Esophagus squamous epithelium (tissue), 5 donors: ENCODE data around the gene INTS15. TPM values are rescaled to one million over a fixed set of nuclear protein-coding genes. Genes with fewer than 3 reads are reported as not detected.
"Not testable (repeated sequence)": the region's sequence is repeated elsewhere in the genome, so short reads cannot be mapped to it uniquely, and the experiment has no call there.

Source experiments
- DNase-seq: peaks from one replicate; lab custom pipeline; 2025; lab: John Stamatoyannopoulos, UW
- H3K27ac ChIP-seq, 4 donors: fragments of 200-600 bp; sonication (generic); one replicate each; pipeline ENCODE4 v1.5.1; 2016 to 2019; ENCODE audit warnings: mild to moderate bottlenecking in 1 of 4
- H3K27me3 ChIP-seq, 4 donors: fragments of 200-600 bp; sonication (generic); 1 replicate in 3 of 4; 2 replicates in 1 of 4; pipeline versions ENCODE4 v1.5.1 to v1.6.0; 2017 to 2021; ENCODE audit warnings: antibody characterized with exemption in 1 of 4
- H3K36me3 ChIP-seq, 3 donors: fragments of 200-600 bp; sonication (generic); one replicate each; pipeline ENCODE4 v1.5.1; 2016 to 2019
- H3K4me1 ChIP-seq, 3 donors: fragments of 200-600 bp; sonication (generic); one replicate each; pipeline ENCODE4 v1.5.1; 2017 to 2019
- H3K4me3 ChIP-seq, 4 donors: fragments of 200-600 bp; sonication (generic); 1 replicate in 3 of 4; 2 replicates in 1 of 4; pipeline ENCODE4 v1.5.1; 2016 to 2019; ENCODE audit warnings: mild to moderate bottlenecking in 2 of 4, moderate library complexity in 1 of 4
- H3K9me3 ChIP-seq, 3 donors: fragments of 200-600 bp; sonication (generic); one replicate each; pipeline ENCODE4 v1.5.1; 2016 to 2019
- POLR2A ChIP-seq, 4 donors: fragments of 450-650 bp; IDR thresholded peaks; one replicate each; pipeline ENCODE4 v1.6.1; 2017; ENCODE audit warnings: antibody characterized with exemption in 4 of 4, mild to moderate bottlenecking in 4 of 4, moderate library complexity in 3 of 4
- whole genome bisulfite sequencing, 2 donors: methylation state at CpG; one replicate each; pipeline ENCODE4 v1.1.5; 2018; 5-methylcytosine and 5-hydroxymethylcytosine counted together
- intact Hi-C: fragments of 100-400 bp; cut with DNase I; formaldehyde crosslinking; loops from one replicate; pipeline ENCODE4 v1.15.0; 2022
- total RNA-seq, 4 donors: library from RNA; depleted of rRNA; stranded (reverse); fragments of >200 nt; gene quantifications; one replicate each; pipeline ENCODE4 v1.1.0, GENCODE V29; 2016
- TF ChIP-seq, protein P1 (sequence below), 6 experiments: fragments of 450-650 bp in 4 of 6; fragments of 200-600 bp in 2 of 6; sonication (generic) in 2 of 6; IDR thresholded peaks; one replicate each; pipeline ENCODE4 v1.5.1; 2016 to 2019; ENCODE audit warnings: antibody characterized with exemption in 6 of 6, mild to moderate bottlenecking in 4 of 6, moderate library complexity in 4 of 6
- donor health status: DM: yes; HTN: yes; CAD: no.

INTS15 gene
- total RNA-seq, 4 donors from 2014 or later: 9.2 to 21.9 (median 14.8) TPM

DNA sequence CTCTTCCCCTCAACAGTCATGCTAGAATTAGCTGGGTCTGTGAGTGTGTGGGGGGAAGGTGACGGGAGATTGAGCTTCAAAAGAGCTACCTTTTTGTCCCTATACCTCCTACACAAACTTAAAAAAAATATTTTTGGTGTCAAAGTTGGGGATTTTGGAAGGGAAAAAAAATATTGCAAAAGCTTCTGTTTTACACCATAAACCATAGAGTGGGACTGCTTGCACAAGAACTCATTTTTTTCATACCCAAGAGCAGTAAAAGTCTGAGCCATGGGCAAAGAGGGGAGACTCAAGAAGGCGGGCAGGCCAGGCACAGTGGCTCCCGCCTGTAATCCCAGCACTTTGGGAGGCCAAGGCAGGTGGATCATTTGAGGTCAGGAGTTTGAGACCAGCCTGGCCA is 21.9 kb upstream of the INTS15 start:
- TF ChIP-seq, protein P1, sequence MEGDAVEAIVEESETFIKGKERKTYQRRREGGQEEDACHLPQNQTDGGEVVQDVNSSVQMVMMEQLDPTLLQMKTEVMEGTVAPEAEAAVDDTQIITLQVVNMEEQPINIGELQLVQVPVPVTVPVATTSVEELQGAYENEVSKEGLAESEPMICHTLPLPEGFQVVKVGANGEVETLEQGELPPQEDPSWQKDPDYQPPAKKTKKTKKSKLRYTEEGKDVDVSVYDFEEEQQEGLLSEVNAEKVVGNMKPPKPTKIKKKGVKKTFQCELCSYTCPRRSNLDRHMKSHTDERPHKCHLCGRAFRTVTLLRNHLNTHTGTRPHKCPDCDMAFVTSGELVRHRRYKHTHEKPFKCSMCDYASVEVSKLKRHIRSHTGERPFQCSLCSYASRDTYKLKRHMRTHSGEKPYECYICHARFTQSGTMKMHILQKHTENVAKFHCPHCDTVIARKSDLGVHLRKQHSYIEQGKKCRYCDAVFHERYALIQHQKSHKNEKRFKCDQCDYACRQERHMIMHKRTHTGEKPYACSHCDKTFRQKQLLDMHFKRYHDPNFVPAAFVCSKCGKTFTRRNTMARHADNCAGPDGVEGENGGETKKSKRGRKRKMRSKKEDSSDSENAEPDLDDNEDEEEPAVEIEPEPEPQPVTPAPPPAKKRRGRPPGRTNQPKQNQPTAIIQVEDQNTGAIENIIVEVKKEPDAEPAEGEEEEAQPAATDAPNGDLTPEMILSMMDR (IDR thresholded peaks at IDR 0.05): no peak
- no peak for TF ChIP-seq POLR2A (IDR thresholded peaks at IDR 0.05)
- H3K4me3 ChIP-seq: no peak overlapping the region
- WGBS, 2 donors: 65 to 87% methylated on average over 2 to 3 of the region's 3 CpGs
- peaks cover 0 to 10% (median 0%) of the 10 kb centered on the region in 4 donors for H3K27me3 ChIP-seq
- intact Hi-C loops: no loop called here
- DNase-seq: no peak
- H3K36me3 ChIP-seq: no peaks in the 10 kb centered on the region
- no peak overlapping the region for H3K27ac ChIP-seq
- H3K9me3 ChIP-seq: no peaks in the 10 kb centered on the region
- H3K4me1 ChIP-seq: no peaks in the 10 kb centered on the region

DNA sequence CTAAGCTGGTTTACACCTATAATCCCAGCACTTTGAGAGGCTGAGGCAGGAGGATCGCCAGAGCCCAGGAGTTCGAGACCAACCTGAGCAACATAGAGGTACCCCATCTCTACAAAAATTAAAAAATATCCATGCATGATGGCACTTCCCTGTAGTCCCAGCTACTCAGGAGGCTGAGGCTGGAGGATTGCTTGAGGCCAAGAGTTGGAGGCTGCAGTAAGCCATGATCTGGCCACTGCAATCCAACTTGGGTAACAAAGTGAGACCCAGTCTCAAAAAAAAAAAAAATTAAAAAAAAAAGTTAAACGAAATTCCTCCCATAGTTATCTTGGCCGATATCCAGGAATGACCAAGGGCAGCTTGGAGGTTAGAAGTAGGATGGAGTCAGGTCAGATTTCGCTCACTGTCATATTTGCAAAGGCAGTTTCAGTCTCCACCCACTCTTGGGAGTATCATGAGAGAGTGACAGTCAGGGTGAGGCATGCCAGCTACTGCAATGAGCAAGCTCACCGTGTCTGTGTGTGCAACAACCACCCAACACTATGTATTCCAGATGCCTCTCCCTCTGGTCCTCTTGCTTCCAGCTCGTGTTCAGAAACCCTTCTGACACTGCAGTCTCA is 18.6 kb upstream of the INTS15 start:
- intact Hi-C loops: no loop called here
- 61 to 63% methylated on average over 6 to 7 of the region's 7 CpGs for WGBS, 2 donors
- DNase-seq: no peak
- H3K4me3 ChIP-seq: no peak overlapping the region
- H3K27me3 ChIP-seq: peaks cover 0 to 10% (median 0%) of the 10 kb centered on the region in 4 donors
- no peaks in the 10 kb centered on the region for H3K36me3 ChIP-seq
- H3K9me3 ChIP-seq: no peaks in the 10 kb centered on the region
- no peak for TF ChIP-seq POLR2A (IDR thresholded peaks at IDR 0.05)
- TF ChIP-seq, protein P1 (IDR thresholded peaks at IDR 0.05): no peak
- H3K27ac ChIP-seq: no peak overlapping the region
- H3K4me1 ChIP-seq: peaks cover 0 to under 1% (median 0%) of the 10 kb centered on the region in 3 donors

DNA sequence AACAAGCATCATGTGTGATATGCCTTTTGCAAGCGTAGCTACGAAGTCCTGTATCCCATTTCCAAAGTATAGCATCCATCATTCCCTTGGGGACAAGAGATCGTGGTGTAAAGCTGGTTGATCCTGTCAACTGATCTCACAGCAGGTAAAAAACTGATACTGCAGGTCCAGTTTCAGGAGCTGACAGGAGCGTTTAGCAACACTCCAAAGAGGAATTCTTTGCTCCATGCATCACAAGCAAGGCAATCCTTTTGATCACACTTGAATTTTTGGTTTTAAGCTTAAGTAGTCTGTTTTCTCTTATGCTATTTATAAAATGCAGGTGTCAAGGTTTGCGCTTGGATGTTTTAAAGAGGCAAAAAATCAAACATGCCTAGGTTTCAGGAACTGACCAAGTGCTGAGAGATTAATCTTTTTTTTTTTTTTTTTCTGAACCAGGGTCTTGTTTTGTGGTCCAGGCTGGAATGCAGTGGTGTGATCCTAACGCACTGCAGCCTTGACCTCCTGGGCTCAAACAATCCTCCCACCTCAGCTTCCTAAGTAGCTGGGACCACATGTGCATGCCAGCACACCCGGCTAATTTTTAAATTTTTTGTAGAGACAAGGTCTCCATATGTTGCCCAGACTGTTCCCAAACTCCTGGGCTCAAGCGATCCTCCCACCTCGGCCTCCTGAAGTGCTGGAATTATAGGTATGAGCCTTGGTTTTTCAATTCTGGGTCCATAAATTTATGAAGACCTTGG is 14.4 kb upstream of the INTS15 start:
- TF ChIP-seq, protein P1 (IDR thresholded peaks at IDR 0.05): no peak
- TF ChIP-seq POLR2A (IDR thresholded peaks at IDR 0.05): no peak
- H3K36me3 ChIP-seq: peaks cover 0 to 7% (median 1%) of the 10 kb centered on the region in 3 donors
- no peak overlapping the region for H3K27ac ChIP-seq
- intact Hi-C loops: no loop called here
- no peaks in the 10 kb centered on the region for H3K27me3 ChIP-seq
- 76 to 80% methylated on average over 9 of the region's 9 CpGs for WGBS, 2 donors
- H3K4me3 ChIP-seq: no peak overlapping the region
- no peak for DNase-seq
- no peaks in the 10 kb centered on the region for H3K9me3 ChIP-seq
- peaks cover 0 to 19% (median 10%) of the 10 kb centered on the region in 3 donors for H3K4me1 ChIP-seq

DNA sequence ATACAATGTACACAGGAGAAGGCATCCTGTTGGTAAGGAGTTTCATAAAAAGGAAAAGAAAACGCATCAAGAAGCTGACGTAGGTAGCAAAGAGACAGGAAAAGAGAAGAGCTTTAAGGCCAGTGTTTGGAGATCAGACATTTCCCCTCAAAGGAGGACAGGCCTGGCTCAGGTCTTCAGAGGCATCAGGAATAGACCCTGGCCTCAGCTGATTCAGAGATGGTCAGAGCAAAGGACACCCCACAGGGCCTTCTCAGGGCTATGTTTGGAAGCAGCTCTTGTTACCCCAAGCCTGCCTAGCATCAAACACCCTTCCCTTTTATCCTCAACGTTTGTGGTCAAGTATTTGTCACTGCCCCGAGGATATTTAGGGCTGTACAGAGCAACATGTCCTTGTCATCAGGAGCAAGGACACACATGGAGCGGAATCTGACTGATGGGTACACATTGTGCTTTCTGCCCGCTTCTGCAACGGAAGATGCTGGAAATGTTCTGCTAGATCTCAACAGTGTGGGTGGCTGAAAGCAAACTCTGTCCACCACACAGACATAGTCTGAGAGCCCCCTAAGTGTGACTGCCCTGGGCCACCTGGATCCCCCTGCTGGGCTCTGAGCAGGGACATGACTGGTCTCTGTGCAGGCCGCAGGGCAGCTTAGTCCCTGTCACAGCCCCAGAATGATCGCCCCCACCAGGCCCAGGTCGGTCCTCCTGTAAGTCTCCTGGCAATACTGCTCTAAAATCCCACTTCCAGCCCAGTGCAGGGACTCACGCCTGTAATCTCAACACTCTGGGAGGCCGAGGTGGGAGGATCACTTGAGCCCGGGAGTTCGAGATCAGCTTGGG is 13.6 kb upstream of the INTS15 start:
- peak overlapping the region in 1 of 4 donors; percentile 95 for H3K27ac ChIP-seq
- peaks cover 0 to 19% (median 10%) of the 10 kb centered on the region in 3 donors for H3K4me1 ChIP-seq
- no peak for DNase-seq
- H3K4me3 ChIP-seq: peak overlapping the region in 3 of 4 donors; percentile 72 to 76 (median 76)
- no peaks in the 10 kb centered on the region for H3K27me3 ChIP-seq
- no peaks in the 10 kb centered on the region for H3K9me3 ChIP-seq
- peaks cover 4 to 15% (median 7%) of the 10 kb centered on the region in 3 donors for H3K36me3 ChIP-seq
- intact Hi-C loops: no loop called here
- TF ChIP-seq POLR2A (IDR thresholded peaks at IDR 0.05): no peak
- TF ChIP-seq, protein P1 (IDR thresholded peaks at IDR 0.05): no peak
- 68 to 85% methylated on average over 2 to 4 of the region's 14 CpGs for whole genome bisulfite sequencing, 2 donors

DNA sequence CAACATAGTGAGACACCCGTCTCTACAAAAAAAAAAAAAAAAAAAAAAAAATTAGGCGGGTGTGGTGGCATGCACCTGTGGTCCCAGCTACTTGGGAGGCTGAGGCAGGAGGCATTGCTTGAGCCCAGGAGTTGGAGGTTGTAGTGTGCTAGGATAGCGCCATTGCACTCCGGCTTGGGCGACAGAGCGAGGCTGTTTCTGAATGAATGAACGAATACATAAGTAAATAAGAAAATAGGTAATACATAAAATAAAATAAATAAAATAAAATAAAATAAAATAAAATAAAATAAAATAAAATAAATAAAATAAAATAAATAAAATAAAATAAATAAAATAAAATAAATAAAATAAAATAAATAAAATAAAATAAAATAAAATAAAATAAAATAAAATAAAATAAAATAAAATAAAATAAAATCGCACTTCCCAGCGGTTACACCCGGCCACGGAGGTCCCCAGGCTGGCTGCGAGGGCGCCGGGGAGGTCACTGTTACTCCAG is 12.9 kb upstream of the INTS15 start:
- peak overlapping the region; percentile 91 to 95 (median 92) for H3K27ac ChIP-seq
- WGBS, 2 donors: 4 to 16% methylated on average over 12 to 14 of the region's 14 CpGs
- H3K36me3 ChIP-seq: peaks cover 4 to 22% (median 7%) of the 10 kb centered on the region in 3 donors
- H3K9me3 ChIP-seq, DNase-seq, intact Hi-C loops, H3K27me3 ChIP-seq: not testable (repeated sequence)
- H3K4me3 ChIP-seq: peak overlapping the region; percentile 72 to 76 (median 76)
- peaks cover 0 to 19% (median 10%) of the 10 kb centered on the region in 3 donors for H3K4me1 ChIP-seq
